Measurements from ENCODE around the gene MYO18A.

Gene MYO18A

GRCh38 chr17:29145289-29146073 lies 34.7 kb downstream of the MYO18A start:
- peak; percentile 76 for DNase-seq

GRCh38 chr17:29143894-29144293 lies 36.3 kb downstream of the MYO18A start:
- peak; percentile 21 for DNase-seq

GRCh38 chr17:29141514-29141876 lies 38.7 kb downstream of the MYO18A start:
- DNase-seq, result no peak

GRCh38 chr17:29140631-29141513 lies 39.3 kb downstream of the MYO18A start:
- peak; percentile 30 for DNase-seq

GRCh38 chr17:29140051-29140621 lies 40.1 kb downstream of the MYO18A start:
- DNase-seq, result peak; percentile 31

- DNase-seq, result no peak
These were observed 41.1 kb downstream of the MYO18A start for GRCh38 chr17:29138971-29139691.

GRCh38 chr17:29138184-29138955 lies 41.8 kb downstream of the MYO18A start:
- DNase-seq, result no peak

- DNase-seq, result no peak
These were observed 43.0 kb downstream of the MYO18A start for GRCh38 chr17:29136998-29137730.

GRCh38 chr17:29135464-29135863 lies 44.7 kb downstream of the MYO18A start:
- DNase-seq, result no peak

- no peak for DNase-seq
These were observed 47.0 kb downstream of the MYO18A start for GRCh38 chr17:29133121-29133713.

- no peak for DNase-seq
These were observed 48.1 kb downstream of the MYO18A start for GRCh38 chr17:29131814-29132682.

GRCh38 chr17:29129731-29130130 lies 50.5 kb downstream of the MYO18A start:
- DNase-seq, result no peak

GRCh38 chr17:29127840-29128239 lies 52.4 kb downstream of the MYO18A start:
- no peak for DNase-seq

- DNase-seq, result no peak
These were observed 53.8 kb downstream of the MYO18A start for GRCh38 chr17:29126268-29126930.

GRCh38 chr17:29125651-29126050 lies 54.5 kb downstream of the MYO18A start:
- DNase-seq, result no peak

- no peak for DNase-seq
These were observed 55.3 kb downstream of the MYO18A start for GRCh38 chr17:29124925-29125273.

- peak; percentile 53 for DNase-seq
These were observed 55.9 kb downstream of the MYO18A start for GRCh38 chr17:29124135-29124924.

- DNase-seq, result no peak
These were observed 57.1 kb downstream of the MYO18A start for GRCh38 chr17:29123111-29123510.

- no peak for DNase-seq
These were observed 58.8 kb downstream of the MYO18A start for GRCh38 chr17:29121442-29121841.

Measured in NCI-H526 treated with DMSO at 0.1 percent for 48 hours (cell line).